ENCODE measurements around the gene INHBB. TPM values are rescaled to one million over a fixed set of nuclear protein-coding genes. Genes with fewer than 3 reads are reported as not detected.

The INHBB gene
- total RNA-seq, 1 donor from 2014 or later, result 0.23 TPM

GRCh38 chr2:120391911-120392665 is 46.2 kb downstream of the INHBB start:
- TF ChIP-seq CTCF (conservative IDR thresholded peaks at IDR 0.05; ENCODE audit: low read depth, low read length), result no peak
- H3K4me3 ChIP-seq (ENCODE audit: low read depth, low read length), result no peak overlapping the region
- no peak for DNase-seq (ENCODE audit: low read depth)

DNA sequence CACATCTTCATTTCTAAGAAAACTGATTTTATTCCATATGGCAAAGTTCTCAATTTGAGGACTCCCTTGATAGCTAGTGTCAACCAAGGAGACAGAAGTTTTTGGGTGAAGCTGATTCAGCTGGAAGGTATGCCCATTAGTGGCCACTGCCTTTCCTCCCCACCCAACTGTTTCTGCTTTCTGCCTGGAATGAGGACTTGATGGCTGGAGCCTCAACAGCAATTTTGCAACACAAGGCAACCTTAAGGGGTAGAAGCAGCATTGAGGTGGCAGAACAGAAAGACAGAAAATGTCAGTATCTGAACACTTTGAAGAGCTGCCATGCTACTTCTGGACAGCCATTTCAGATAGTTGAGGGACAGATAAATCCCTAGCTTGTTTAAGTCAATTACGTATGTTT is 47.0 kb downstream of the INHBB start:
- no peak for DNase-seq (ENCODE audit: low read depth)
- no peak for TF ChIP-seq CTCF (conservative IDR thresholded peaks at IDR 0.05; ENCODE audit: low read depth, low read length)
- H3K4me3 ChIP-seq (ENCODE audit: low read depth, low read length), result no peak overlapping the region

DNA sequence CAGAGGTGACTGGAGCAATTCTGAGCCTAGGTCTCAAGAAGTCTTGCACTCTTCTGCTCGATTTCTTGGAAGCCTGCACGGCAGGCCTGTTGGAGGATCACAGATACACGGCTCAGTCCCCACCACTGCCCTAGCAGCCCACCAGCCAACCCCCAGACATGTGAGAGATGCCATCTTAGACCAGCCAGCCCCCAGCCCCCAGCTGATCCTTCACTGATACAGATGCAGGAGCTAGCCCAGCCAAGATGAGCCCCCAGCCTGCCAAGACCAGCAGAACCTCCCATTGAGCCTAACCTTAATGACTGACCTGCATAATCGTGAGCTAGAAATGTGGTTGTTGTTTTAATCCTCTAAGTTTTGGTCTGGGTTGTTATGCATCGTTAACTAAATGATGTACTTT is 47.5 kb downstream of the INHBB start:
- TF ChIP-seq CTCF (conservative IDR thresholded peaks at IDR 0.05; ENCODE audit: low read depth, low read length), result no peak
- no peak overlapping the region for H3K4me3 ChIP-seq (ENCODE audit: low read depth, low read length)
- DNase-seq (ENCODE audit: low read depth), result no peak

- no peak for TF ChIP-seq CTCF (conservative IDR thresholded peaks at IDR 0.05; ENCODE audit: low read depth, low read length)
- no peak for DNase-seq (ENCODE audit: low read depth)
- no peak overlapping the region for H3K4me3 ChIP-seq (ENCODE audit: low read depth, low read length)
Observed at GRCh38 chr2:120394764-120395163, 48.8 kb downstream of the INHBB start.

- DNase-seq (ENCODE audit: low read depth), result no peak
- TF ChIP-seq CTCF (conservative IDR thresholded peaks at IDR 0.05; ENCODE audit: low read depth, low read length), result no peak
- no peak overlapping the region for H3K4me3 ChIP-seq (ENCODE audit: low read depth, low read length)
Observed at GRCh38 chr2:120395221-120396012, 49.5 kb downstream of the INHBB start.

DNA sequence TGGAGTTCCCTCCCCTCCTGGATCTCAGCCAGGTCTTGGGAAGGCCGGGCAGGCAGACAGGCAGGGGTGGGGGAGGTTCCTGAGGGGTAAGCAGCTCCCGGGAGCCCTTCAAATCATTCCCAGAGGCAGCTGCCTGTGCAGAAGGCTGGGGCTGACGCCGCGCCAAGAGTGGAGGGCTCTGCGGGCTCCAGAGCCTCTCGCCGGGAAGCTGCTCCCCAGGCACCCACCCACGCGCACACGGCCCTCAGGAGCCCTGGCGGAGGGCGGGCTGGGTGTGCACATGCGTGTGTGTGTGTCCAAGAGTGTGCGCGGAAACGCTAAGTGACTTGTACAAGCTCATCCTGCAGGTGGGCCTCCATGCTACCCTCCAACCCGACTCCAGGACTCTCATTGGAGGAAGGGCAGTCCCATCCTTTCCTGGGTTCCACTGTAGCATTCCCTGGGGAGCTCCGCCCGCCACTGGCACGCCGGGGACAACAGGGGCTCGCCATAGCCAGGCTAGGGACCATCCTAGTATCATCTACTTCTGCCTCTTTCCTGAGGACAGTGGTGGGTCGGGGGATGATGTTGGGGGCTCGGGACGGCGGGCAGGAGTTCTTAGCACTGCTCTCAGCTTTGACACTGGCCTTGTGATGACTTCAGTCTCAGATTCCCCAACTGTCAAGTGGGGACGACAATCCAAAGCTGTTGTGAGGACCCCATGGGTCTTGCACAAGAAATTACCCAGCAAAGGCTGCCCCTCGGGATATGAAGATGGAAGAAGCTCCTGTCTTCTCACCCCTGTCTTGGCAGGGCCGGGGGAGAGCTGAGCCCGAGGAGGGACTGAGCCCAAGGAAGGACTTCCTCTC is 50.3 kb downstream of the INHBB start:
- no peak for TF ChIP-seq CTCF (conservative IDR thresholded peaks at IDR 0.05; ENCODE audit: low read depth, low read length)
- no peak for DNase-seq (ENCODE audit: low read depth)

More for the DNA sequence above, 50.3 kb downstream of the INHBB start:
- no peak overlapping the region for H3K4me3 ChIP-seq (ENCODE audit: low read depth, low read length)

Data from epithelial cell of proximal tubule (primary cell).